ENCODE data around the gene CIAPIN1. TPM values are rescaled to one million over a fixed set of nuclear protein-coding genes. Genes with fewer than 3 reads are reported as not detected.

CIAPIN1 gene
- total RNA-seq, 1 experiment from 2014 or later = 70.7 TPM

- no peak for DNase-seq (ENCODE audit: low read depth)
Measured at GRCh38 chr16:57476546-57477410, 29.6 kb upstream of the CIAPIN1 start.

GRCh38 chr16:57475711-57476339 is 28.6 kb upstream of the CIAPIN1 start:
- DNase-seq (ENCODE audit: low read depth) = peak; percentile 28

- no peak for DNase-seq (ENCODE audit: low read depth)
Measured at GRCh38 chr16:57474671-57475661, 27.8 kb upstream of the CIAPIN1 start.

GRCh38 chr16:57473906-57474305 is 26.7 kb upstream of the CIAPIN1 start:
- no peak for DNase-seq (ENCODE audit: low read depth)

GRCh38 chr16:57473176-57473840 is 26.1 kb upstream of the CIAPIN1 start:
- DNase-seq (ENCODE audit: low read depth) = no peak

GRCh38 chr16:57472665-57473060 is 25.5 kb upstream of the CIAPIN1 start:
- DNase-seq (ENCODE audit: low read depth) = peak; percentile 32

GRCh38 chr16:57471852-57472664 is 24.9 kb upstream of the CIAPIN1 start:
- DNase-seq (ENCODE audit: low read depth) = no peak

- DNase-seq (ENCODE audit: low read depth) = no peak
Measured at GRCh38 chr16:57471209-57471608, 24.0 kb upstream of the CIAPIN1 start.

- no peak for DNase-seq (ENCODE audit: low read depth)
Measured at GRCh38 chr16:57470711-57471110, 23.5 kb upstream of the CIAPIN1 start.

GRCh38 chr16:57469917-57470470 is 22.8 kb upstream of the CIAPIN1 start:
- no peak for DNase-seq (ENCODE audit: low read depth)

- DNase-seq (ENCODE audit: low read depth) = no peak
Measured at GRCh38 chr16:57469046-57469445, 21.9 kb upstream of the CIAPIN1 start.

GRCh38 chr16:57468346-57468745 is 21.2 kb upstream of the CIAPIN1 start:
- DNase-seq (ENCODE audit: low read depth) = no peak

GRCh38 chr16:57464523-57464922 is 17.3 kb upstream of the CIAPIN1 start:
- no peak for DNase-seq (ENCODE audit: low read depth)

- peak; percentile 13 for DNase-seq (ENCODE audit: low read depth)
Measured at GRCh38 chr16:57462978-57463362, 15.8 kb upstream of the CIAPIN1 start.

GRCh38 chr16:57462209-57462977 is 15.2 kb upstream of the CIAPIN1 start, which contains the start of gene POLR2C:
Gene POLR2C (plus strand): TSS chr16:57462679. CDS start chr16:57462725, 46 bp downstream.
- peak; percentile 80 for DNase-seq (ENCODE audit: low read depth)

- no peak for DNase-seq (ENCODE audit: low read depth)
Measured at GRCh38 chr16:57452021-57452420, 4.8 kb upstream of the CIAPIN1 start.

- DNase-seq (ENCODE audit: low read depth) = peak; percentile 35
Measured at GRCh38 chr16:57446531-57447185, 527 bp downstream of the CIAPIN1 start.

- DNase-seq (ENCODE audit: low read depth) = no peak
Measured at GRCh38 chr16:57445510-57445909, 1.7 kb downstream of the CIAPIN1 start.

GRCh38 chr16:57444711-57445110 is 2.5 kb downstream of the CIAPIN1 start:
- no peak for DNase-seq (ENCODE audit: low read depth)
